Activated CD4-positive, alpha-beta T cell treated with anti-CD3 and anti-CD28 coated beads, Interleukin-2, amount 50 U/mL, for 24 hours (primary cell): ENCODE data around the gene ASTN2.
"Not testable (repeated sequence)": the region's sequence is repeated elsewhere in the genome, so short reads cannot be mapped to it uniquely, and the experiment has no call there.

Experiments
- DNase-seq, 2 donors: peaks; one replicate each; pipeline ENCODE4 v3.0.0-alpha.2; 2020; ENCODE audit warnings: low read depth in 1 of 2, low spot score in 1 of 2

Gene ASTN2

DNA sequence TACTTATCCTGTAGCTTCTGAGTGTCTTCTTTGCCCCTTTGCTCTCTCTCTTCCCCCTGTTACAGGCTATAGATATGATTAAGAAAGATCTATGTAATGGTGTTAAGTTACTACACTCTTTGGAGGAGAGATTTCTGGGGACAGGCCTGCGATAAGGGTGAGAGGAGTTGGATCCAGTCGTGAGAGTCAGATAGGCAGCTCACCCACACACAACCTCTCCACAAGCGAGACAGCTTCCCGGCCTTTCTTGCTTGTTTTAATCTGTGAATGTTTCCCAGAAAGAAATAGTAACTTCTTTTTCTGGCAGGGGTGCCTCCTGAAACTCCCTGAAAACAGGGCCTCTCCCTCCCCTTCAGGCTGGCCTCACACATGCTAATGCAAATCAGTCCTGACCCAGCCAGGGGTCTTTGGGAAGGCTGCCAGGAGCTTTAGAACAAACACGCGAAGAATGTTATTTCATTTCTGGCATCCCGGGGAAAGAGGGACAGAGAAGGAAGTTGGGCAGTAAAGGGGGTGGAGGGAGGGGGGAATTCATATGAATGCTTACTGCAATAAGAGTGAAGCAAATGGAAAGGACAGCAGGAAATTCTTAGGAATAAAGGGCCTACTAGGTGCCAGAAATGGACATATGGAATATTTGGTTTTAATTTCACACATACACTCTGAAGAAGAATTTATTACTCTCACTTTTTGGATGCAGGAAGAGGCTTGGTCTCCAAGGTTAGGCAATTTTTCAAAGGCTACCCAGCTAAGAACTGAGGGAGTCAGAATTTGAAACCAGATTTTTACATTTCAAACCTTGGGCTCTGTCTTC, 943.6 kb downstream of the ASTN2 start:
- DNase-seq, result no peak

GRCh38 chr9:116468793-116469527, 945.9 kb downstream of the ASTN2 start:
- no peak for DNase-seq

DNA sequence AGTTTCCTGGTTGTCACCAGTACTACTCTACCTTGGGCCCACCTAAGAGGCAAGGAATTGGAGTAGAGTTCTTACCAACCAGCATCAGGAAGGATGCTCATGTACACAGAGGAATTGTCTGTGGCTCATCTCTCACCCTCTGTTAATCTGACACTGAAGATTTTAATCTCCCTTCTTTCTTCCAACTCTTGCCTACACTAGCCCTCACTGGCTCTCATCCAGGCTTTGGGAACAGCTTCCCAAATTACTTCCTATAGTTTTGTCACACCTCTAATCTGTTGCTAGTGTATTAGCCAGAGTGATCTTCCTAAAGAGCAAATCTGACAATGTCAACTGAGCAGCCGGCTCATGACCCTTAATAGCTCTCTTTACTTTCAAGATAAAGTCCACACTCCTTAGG, 946.5 kb downstream of the ASTN2 start:
- DNase-seq, result no peak

DNA sequence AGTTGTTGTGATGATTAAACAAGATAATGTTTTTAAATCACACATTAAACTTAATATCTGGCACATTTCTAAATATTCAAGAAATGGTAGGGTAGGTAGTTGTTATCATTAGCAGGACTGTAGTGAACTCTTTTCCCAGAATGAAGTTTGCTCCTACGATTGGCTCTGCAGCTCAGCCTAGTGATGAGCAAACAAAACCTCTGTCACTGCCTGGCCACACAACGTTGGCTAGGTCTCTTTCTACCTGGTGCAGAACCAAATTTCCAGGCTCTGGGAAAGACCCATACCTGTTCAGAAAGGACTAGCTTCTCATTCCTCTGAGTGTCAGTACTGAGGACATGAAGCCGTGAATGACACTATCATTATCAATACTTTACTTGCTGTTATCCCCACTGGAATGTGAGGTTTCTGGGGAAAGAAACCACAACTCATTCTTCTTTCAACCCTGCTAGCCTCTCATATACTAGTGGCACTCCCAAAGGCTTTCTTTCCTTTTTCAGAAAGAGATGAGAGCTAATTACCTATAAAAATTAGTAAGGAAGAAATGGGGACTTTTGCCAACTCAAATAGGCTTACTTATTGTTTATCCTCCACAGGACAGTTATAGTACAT, 947.0 kb downstream of the ASTN2 start:
- no peak for DNase-seq

GRCh38 chr9:116466271-116467235, 948.3 kb downstream of the ASTN2 start:
- no peak for DNase-seq

- no peak for DNase-seq
Observed at GRCh38 chr9:116465576-116466270, 949.1 kb downstream of the ASTN2 start.

DNA sequence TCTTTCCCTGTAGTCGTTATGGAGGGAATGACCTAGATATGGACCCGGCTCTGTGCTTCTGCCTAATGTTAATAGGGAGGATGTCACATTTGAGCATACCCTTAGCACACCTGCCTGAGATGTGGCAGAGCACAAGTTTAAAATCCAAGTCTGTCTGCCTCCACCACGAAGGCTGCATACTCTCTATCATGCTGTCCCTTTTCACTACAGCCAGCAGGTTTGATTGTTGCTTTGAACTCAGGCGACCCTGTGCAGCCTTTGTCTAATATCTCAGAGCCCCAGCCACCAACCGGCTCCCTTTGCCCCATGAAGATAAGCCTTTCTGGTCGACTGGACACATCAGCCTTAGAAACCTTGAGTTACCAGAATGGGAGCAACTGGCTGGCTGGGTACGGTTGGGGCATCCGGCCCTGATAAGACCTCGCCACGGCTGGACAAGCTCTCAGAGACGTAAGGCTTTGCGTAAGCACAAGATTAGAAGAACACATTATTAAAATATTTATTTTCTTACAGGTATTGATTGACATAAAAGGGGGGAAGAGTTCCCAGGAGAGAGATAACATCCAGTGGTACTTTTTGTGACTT, 949.8 kb downstream of the ASTN2 start:
- no peak for DNase-seq

- no peak for DNase-seq
Observed at GRCh38 chr9:116464423-116464822, 950.4 kb downstream of the ASTN2 start.

- no peak for DNase-seq
Observed at GRCh38 chr9:116461632-116462031, 953.2 kb downstream of the ASTN2 start.

- DNase-seq, result no peak
Observed at GRCh38 chr9:116460026-116460425, 954.8 kb downstream of the ASTN2 start.

- DNase-seq, result no peak
Observed at GRCh38 chr9:116459576-116459975, 955.3 kb downstream of the ASTN2 start.

DNA sequence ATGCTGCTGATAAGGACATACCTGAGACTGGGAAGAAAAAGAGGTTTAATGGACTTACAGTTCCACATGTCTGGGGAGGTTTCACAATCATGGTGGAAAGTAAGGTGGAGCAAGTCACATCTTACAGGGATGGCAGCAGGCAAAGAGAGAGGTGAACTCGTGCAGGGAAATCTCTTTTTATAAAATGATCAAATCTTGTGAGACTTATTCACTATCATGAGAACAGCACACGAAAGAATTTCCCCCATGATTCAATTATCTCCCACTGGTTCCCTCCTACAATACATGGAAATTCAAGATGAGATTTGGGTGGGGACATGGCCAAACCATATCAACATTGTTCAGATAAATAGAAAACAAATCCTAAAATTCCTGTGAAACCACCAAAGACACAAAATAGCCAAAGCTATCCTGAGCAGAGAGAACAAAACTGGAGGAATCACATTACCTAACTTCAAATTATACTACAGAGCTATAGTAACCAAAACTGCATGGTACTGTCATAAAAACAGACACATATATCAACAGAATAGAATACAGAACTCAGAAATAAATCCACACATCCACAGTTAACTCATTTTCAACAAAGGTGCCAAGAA, 958.3 kb downstream of the ASTN2 start:
- DNase-seq, result no peak

DNA sequence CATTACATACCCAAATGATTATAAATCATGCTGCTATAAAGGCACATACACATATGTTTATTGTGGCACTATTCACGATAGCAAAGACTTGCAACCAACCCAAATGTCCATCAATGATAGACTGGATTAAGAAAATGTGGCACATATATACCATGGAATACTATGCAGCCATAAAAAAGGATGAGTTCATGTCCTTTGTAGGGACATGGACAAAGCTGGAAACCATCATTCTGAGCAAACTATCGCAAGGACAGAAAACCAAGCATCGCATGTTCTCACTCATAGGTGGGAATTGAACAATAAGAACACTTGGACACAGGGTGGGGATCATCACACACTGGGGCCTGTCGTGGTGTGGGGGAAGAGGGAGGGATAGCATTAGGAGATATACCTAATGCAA, 960.3 kb downstream of the ASTN2 start:
- not testable (repeated sequence) for DNase-seq

- DNase-seq, result no peak
Observed at GRCh38 chr9:116453785-116454184, 961.1 kb downstream of the ASTN2 start.

DNA sequence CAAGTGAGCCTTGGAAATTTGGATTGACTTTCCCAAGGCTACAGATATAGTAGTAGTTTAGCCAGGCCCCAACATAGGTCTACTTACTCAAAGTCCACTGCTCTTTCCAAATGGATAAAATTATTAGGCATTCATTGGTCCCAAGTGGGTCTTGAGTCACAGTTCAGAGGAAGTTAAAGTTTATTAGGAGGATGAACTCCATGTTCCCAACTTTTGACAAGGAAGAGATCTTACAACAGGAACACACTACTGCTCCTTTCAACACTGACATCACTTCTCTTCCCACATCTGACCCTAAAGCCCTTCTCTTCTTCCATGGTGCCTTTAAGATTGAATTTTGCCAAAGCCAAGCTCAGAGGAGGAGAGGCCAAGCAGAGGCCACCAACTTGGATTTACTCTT, 962.2 kb downstream of the ASTN2 start:
- no peak for DNase-seq

DNA sequence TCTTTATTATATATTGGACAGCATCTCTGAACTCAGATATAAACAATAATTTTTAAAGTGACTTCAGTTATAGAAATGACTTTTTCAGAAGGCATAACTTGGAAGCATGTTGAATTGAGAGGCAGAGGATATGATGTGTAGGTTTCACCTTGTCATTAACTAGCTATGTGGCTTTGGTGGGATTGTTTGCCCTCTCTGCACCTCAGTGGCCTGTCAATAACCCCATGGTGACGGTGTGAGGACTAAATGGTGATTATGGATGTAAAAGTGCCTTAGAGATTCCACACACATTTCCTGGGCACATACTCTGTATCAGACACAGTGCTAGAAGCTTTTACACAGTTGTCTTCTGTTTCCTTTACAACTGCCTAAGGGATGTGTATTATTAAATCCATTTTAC, 962.6 kb downstream of the ASTN2 start:
- DNase-seq, result no peak

- no peak for DNase-seq
Observed at GRCh38 chr9:116451500-116452115, 963.2 kb downstream of the ASTN2 start.

- DNase-seq, result no peak
Observed at GRCh38 chr9:116450378-116451139, 964.3 kb downstream of the ASTN2 start.
